Measurements from ENCODE around the gene FKBP10. TPM values are rescaled to one million over a fixed set of nuclear protein-coding genes. Genes with fewer than 3 reads are reported as not detected.
A peak's percentile ranks its signal among the peaks of the same experiment; 100 is the strongest.
"Not testable (repeated sequence)": the region's sequence is repeated elsewhere in the genome, so short reads cannot be mapped to it uniquely, and the experiment has no call there.

FKBP10 gene
- total RNA-seq, 1 experiment from 2014 or later: 258 TPM

DNA sequence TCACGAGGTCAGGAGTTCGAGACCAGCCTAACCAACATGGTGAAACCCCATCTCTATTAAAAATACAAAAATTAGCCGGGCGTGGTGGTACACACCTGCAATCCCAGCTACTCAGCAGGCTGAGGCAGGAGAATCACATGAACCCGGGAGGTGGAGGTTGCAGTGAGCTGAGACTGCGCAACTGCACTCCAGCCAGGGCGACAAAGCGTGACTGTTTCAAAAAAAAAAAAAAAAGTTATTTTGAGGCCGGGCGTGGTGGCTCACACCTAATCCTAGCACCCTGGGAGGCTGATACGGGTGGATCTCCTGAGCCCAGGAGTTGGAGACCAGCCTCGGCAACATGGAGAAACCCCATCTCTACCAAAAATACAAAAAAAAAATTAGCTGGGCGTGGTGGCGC, 38.6 kb downstream of the FKBP10 start:
- not testable (repeated sequence) for H3K4me3 ChIP-seq, H3K27me3 ChIP-seq, DNase-seq, H3K9me3 ChIP-seq
- H3K36me3 ChIP-seq: peaks cover 38% of the 10 kb centered on the region

DNA sequence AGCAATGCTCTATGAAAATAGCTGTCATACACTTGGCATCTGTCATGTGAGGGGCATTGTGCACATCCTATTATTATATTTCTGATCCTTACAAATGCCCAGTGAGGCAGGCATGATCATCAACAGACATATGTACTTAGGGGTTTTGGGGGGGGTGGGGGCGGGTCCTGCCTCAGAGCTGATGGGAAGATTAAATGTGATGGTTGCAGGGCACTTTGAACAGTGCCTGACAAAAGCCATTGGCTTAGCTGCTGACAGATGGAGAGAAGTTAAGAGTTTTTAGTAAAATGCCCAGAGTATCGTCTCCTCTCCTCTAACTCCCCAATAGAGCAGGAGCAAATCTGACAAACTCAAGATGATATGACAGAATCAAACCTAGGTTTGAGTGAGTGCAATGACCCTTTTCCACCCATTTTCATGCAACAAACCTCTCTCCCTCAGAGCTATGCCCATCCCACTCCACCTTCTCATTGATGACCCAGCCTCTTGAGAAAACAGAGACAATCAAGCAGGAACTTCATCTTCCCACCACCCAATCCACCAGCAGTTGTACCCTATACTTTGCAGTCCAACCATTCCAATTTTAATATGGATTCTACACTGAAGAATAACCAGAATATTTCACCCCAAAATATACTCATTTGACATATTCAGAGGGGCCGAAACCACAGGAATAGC, 47.6 kb downstream of the FKBP10 start:
- Histone ChIP-seq H3K27me3 (no peaks in the 10 kb centered on the region), H3K36me3 (no peaks in the 10 kb centered on the region; the same call in 1 of the 2 replicates), H3K4me3 (no peak overlapping the region), H3K9me3 (no peaks in the 10 kb centered on the region)
- no peak for DNase-seq

- Histone ChIP-seq H3K36me3 (peaks cover 17% of the 10 kb centered on the region), H3K4me3 (peak overlapping the region; percentile 83), H3K27me3 (no peaks in the 10 kb centered on the region), H3K9me3 (no peaks in the 10 kb centered on the region)
- DNase-seq: no peak
Observed at GRCh38 chr17:41863074-41863848, 50.5 kb downstream of the FKBP10 start.

- no peak for DNase-seq
- Histone ChIP-seq H3K4me3 (peak overlapping the region; percentile 83), H3K27me3 (no peaks in the 10 kb centered on the region), H3K9me3 (no peaks in the 10 kb centered on the region), H3K36me3 (peaks cover 26% of the 10 kb centered on the region)
Observed at GRCh38 chr17:41864498-41864835, 51.7 kb downstream of the FKBP10 start.

DNA sequence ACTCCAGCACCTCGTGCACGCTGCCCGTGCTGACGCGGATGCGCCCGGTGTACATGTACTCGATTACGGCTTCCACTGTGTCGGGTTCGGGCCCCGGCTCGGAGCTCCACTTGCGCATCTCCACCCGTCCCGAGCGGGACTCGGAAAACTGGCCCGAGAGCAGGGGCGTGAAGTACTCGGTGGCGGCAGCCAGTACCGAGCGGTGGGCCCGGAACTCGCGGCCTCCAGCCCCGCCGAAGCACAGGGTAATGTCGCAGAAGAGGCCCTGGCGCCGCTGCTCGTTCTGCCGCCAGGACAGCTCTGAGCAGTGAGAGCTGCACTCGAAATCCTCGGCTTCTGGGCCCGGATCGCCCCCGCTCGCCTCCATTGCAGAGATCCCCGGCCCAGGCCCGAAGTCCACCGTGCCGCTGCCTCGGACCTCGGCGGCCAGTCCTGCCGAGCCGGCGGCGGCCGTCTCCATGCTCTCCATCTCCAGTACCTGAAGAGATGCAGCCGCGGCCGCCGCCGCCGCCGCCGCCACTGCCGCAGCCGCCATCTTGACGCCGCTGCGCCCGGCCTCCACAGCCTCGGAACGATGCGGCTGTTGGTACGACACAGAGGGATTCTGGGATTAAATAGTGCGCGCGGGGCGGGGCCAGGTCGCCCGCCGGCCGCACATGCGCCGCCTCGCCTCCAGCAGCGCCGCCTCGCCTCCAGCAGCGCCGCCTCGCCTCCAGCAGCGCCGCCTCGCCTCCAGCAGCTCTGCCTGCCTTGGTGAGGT, 52.2 kb downstream of the FKBP10 start, which contains the start of gene KLHL11:
KLHL11 (minus strand) TSS at position 588 of the 760 bp plus-strand sequence; CDS start at position 535, 53 bp downstream.
- DNase-seq: peak; percentile 91
- no peaks in the 10 kb centered on the region for H3K27me3 ChIP-seq
- H3K9me3 ChIP-seq: no peaks in the 10 kb centered on the region
- peak within 1 kb of the TSS; percentile 83 for H3K4me3 ChIP-seq
- H3K36me3 ChIP-seq: peaks cover 32% of the 10 kb centered on the region

DNA sequence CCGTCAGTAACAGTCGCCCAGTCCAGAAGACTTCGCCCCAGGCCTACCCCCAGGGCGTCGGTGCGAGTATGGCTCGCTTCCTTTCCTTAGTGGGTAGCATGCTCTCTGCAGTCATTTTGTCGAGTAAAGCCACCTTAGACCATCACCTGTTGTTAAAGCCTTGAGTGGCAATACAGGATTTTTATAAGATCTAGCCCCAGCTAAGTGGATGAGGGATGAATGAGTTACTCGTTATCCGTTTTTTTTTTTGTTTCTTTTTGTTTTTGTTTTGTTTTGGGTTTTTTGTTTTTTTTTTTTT, 52.7 kb downstream of the FKBP10 start:
- no peak for DNase-seq
- H3K27me3 ChIP-seq: no peaks in the 10 kb centered on the region
- H3K9me3 ChIP-seq: no peaks in the 10 kb centered on the region
- H3K36me3 ChIP-seq: peaks cover 37% of the 10 kb centered on the region
- H3K4me3 ChIP-seq: peak overlapping the region; percentile 83

DNA sequence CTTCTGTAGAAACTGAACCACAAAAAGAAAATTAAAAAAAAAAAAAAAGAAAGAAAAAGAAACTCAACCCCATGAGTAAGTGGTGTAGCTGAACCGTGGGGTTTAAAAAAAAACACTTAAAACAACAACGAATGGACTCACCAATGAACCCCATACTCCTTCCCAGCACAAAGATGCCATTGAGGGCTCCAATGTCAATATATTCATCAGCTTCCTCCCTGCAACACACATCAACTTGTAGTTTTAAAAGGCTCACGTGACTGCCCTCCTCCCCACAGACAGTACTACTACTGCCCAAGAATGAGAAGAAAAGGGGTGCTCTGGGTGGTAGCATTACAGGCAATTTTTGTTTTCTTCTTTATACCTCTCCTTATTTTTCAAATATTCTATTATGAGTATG, 55.8 kb downstream of the FKBP10 start:
- Histone ChIP-seq H3K36me3 (peaks cover 65% of the 10 kb centered on the region), H3K27me3 (no peaks in the 10 kb centered on the region), H3K9me3 (no peaks in the 10 kb centered on the region), H3K4me3 (no peak overlapping the region)
- no peak for DNase-seq

- no peaks in the 10 kb centered on the region for H3K9me3 ChIP-seq
- DNase-seq: no peak
- H3K4me3 ChIP-seq: no peak overlapping the region
- no peaks in the 10 kb centered on the region for H3K27me3 ChIP-seq
- peaks cover 73% of the 10 kb centered on the region for H3K36me3 ChIP-seq
Observed at GRCh38 chr17:41869426-41869825, 56.6 kb downstream of the FKBP10 start.

DNA sequence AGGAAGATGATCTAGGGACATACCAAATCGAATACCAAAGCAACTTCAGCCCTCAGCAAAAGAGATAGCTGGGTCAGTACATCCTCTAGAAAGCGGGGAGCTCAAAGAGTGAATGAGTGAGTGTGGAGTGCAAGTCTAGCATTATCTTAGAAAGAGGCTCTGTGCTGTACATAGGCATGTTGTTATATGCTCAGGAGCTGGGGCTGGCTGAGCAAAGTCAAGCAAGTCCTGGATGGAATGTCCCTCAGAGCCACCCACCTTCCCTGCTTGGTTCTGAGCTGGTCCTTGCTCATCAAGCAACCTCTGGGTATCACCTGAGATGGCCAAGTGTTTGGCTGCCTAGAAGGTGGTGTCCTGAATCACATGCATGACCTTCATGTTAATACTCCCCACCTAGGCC, 57.3 kb downstream of the FKBP10 start:
- no peak overlapping the region for H3K4me3 ChIP-seq
- H3K27me3 ChIP-seq: no peaks in the 10 kb centered on the region
- DNase-seq: no peak
- peaks cover 78% of the 10 kb centered on the region for H3K36me3 ChIP-seq
- H3K9me3 ChIP-seq: no peaks in the 10 kb centered on the region

GRCh38 chr17:41870627-41871026, 57.8 kb downstream of the FKBP10 start:
- Histone ChIP-seq H3K36me3 (peaks cover 78% of the 10 kb centered on the region), H3K27me3 (no peaks in the 10 kb centered on the region), H3K9me3 (no peaks in the 10 kb centered on the region), H3K4me3 (no peak overlapping the region)
- no peak for DNase-seq

GRCh38 chr17:41871789-41872188, 59.0 kb downstream of the FKBP10 start:
- H3K4me3 ChIP-seq: no peak overlapping the region
- peaks cover 77% of the 10 kb centered on the region for H3K36me3 ChIP-seq
- no peaks in the 10 kb centered on the region for H3K9me3 ChIP-seq
- H3K27me3 ChIP-seq: no peaks in the 10 kb centered on the region
- DNase-seq: no peak

Other genes with a start within 250 kb of the FKBP10 start
- gene KRT9, start 240.9 kb upstream of the FKBP10 start, total RNA-seq (2014; rRNA removed; shearing (Covaris generic); ENCODE audit: low replicate concordance): not detected in 2 replicates
- gene KRT14, start 226.1 kb upstream of the FKBP10 start, total RNA-seq (2014; rRNA removed; shearing (Covaris generic); ENCODE audit: low replicate concordance): 6.1 and 7.9 TPM in 2 replicates
- gene KRT16, start 200.2 kb upstream of the FKBP10 start, total RNA-seq (2014; rRNA removed; shearing (Covaris generic); ENCODE audit: low replicate concordance): not detected in 2 replicates
- not detected in 2 replicates for gene KRT17, start 188.4 kb upstream of the FKBP10 start, total RNA-seq (2014; rRNA removed; shearing (Covaris generic); ENCODE audit: low replicate concordance)
- 42.2 and 90.7 TPM in 2 replicates for gene EIF1, start 124.1 kb upstream of the FKBP10 start, total RNA-seq (2014; rRNA removed; shearing (Covaris generic); ENCODE audit: low replicate concordance)
- gene GAST, start 100.7 kb upstream of the FKBP10 start, total RNA-seq (2014; rRNA removed; shearing (Covaris generic); ENCODE audit: low replicate concordance): not detected in 2 replicates
- not detected in 2 replicates for gene HAP1, start 78.4 kb upstream of the FKBP10 start, total RNA-seq (2014; rRNA removed; shearing (Covaris generic); ENCODE audit: low replicate concordance)
- 6.4 and 10.5 TPM in 2 replicates for gene JUP, start 26.3 kb upstream of the FKBP10 start, total RNA-seq (2014; rRNA removed; shearing (Covaris generic); ENCODE audit: low replicate concordance)
- 66.5 and 123 TPM in 2 replicates for gene P3H4, start 1.1 kb upstream of the FKBP10 start, total RNA-seq (2014; rRNA removed; shearing (Covaris generic); ENCODE audit: low replicate concordance)
- gene NT5C3B, start 23.2 kb downstream of the FKBP10 start, total RNA-seq (2014; rRNA removed; shearing (Covaris generic); ENCODE audit: low replicate concordance): 69.3 and 124 TPM in 2 replicates
- not detected in 2 replicates for gene KLHL10, start 24.8 kb downstream of the FKBP10 start, total RNA-seq (2014; rRNA removed; shearing (Covaris generic); ENCODE audit: low replicate concordance)
- 10.9 and 13.3 TPM in 2 replicates for gene KLHL11, start 52.4 kb downstream of the FKBP10 start, total RNA-seq (2014; rRNA removed; shearing (Covaris generic); ENCODE audit: low replicate concordance)
- 151 and 195 TPM in 2 replicates for gene ACLY, start 105.9 kb downstream of the FKBP10 start, total RNA-seq (2014; rRNA removed; shearing (Covaris generic); ENCODE audit: low replicate concordance)
- gene ODAD4, start 117.6 kb downstream of the FKBP10 start, total RNA-seq (2014; rRNA removed; shearing (Covaris generic); ENCODE audit: low replicate concordance): not detected in 2 replicates
- 64.0 and 97.2 TPM in 2 replicates for gene CNP, start 153.8 kb downstream of the FKBP10 start, total RNA-seq (2014; rRNA removed; shearing (Covaris generic); ENCODE audit: low replicate concordance)
- gene DNAJC7, start 204.4 kb downstream of the FKBP10 start, total RNA-seq (2014; rRNA removed; shearing (Covaris generic); ENCODE audit: low replicate concordance): 121 and 123 TPM in 2 replicates
- gene NKIRAS2, start 207.1 kb downstream of the FKBP10 start, total RNA-seq (2014; rRNA removed; shearing (Covaris generic); ENCODE audit: low replicate concordance): 77.5 and 86.3 TPM in 2 replicates
- gene C17orf113, start 237.6 kb downstream of the FKBP10 start, total RNA-seq (2014; rRNA removed; shearing (Covaris generic); ENCODE audit: low replicate concordance): 0.05 TPM in 1 of 2 replicates, not detected in the other

Measured in MG63 (cell line).